ENCODE measurements around the gene GRAMD1C.

GRAMD1C gene

GRCh38 chr3:113838631-113839209 lies at the start of gene GRAMD1C:
TSS of gene GRAMD1C (plus strand) at chr3:113838788. CDS start at chr3:113838910, 122 bp downstream.
- H3K27me3 ChIP-seq: peaks cover 10% of the 10 kb centered on the region
- H3K4me1 ChIP-seq (ENCODE audit: control insufficient read depth in 1 of 2, insufficient read depth in 1 of 2, low read depth in 1 of 2, low read length in 1 of 2): peaks cover 15 to 22% of the 10 kb centered on the region in 2 experiments
- peak within 1 kb of the TSS; percentile 66 for H3K27ac ChIP-seq
- H3K4me3 ChIP-seq (ENCODE audit: low read depth in 1 of 2, low read length in 1 of 2): peak within 1 kb of the TSS; percentile 61 to 62
- no peaks in the 10 kb centered on the region for H3K36me3 ChIP-seq
- peak; percentile 83 for TF ChIP-seq CTCF (IDR thresholded peaks at IDR 0.05)
- H3K9me3 ChIP-seq: no peaks in the 10 kb centered on the region

GRCh38 chr3:113791381-113791780 lies 47.2 kb upstream of the GRAMD1C start:
- no peak for TF ChIP-seq CTCF (IDR thresholded peaks at IDR 0.05)
- no peak overlapping the region for H3K27ac ChIP-seq
- H3K9me3 ChIP-seq: no peaks in the 10 kb centered on the region
- H3K4me3 ChIP-seq (ENCODE audit: low read depth in 1 of 2, low read length in 1 of 2): no peak overlapping the region
- peaks cover 85% of the 10 kb centered on the region for H3K36me3 ChIP-seq
- peaks cover 0 to 4% of the 10 kb centered on the region in 2 experiments for H3K4me1 ChIP-seq (ENCODE audit: control insufficient read depth in 1 of 2, insufficient read depth in 1 of 2, low read depth in 1 of 2, low read length in 1 of 2)
- H3K27me3 ChIP-seq: no peaks in the 10 kb centered on the region

GRCh38 chr3:113794526-113794925 lies 44.1 kb upstream of the GRAMD1C start:
- H3K27ac ChIP-seq: peak overlapping the region; percentile 48
- TF ChIP-seq CTCF (IDR thresholded peaks at IDR 0.05): no peak

GRCh38 chr3:113795693-113796092 lies 42.9 kb upstream of the GRAMD1C start:
- no peak for TF ChIP-seq CTCF (IDR thresholded peaks at IDR 0.05)
- H3K4me3 ChIP-seq (ENCODE audit: low read depth in 1 of 2, low read length in 1 of 2): no peak overlapping the region
- H3K27ac ChIP-seq: peak overlapping the region; percentile 37
- H3K36me3 ChIP-seq: peaks cover 89% of the 10 kb centered on the region
- no peaks in the 10 kb centered on the region for H3K4me1 ChIP-seq (ENCODE audit: control insufficient read depth in 1 of 2, insufficient read depth in 1 of 2, low read depth in 1 of 2, low read length in 1 of 2)
- no peaks in the 10 kb centered on the region for H3K27me3 ChIP-seq
- no peaks in the 10 kb centered on the region for H3K9me3 ChIP-seq

More at GRCh38 chr3:113794526-113794925, 44.1 kb upstream of the GRAMD1C start:
- H3K36me3 ChIP-seq: peaks cover 89% of the 10 kb centered on the region
- no peak overlapping the region for H3K4me3 ChIP-seq (ENCODE audit: low read depth in 1 of 2, low read length in 1 of 2)
- no peaks in the 10 kb centered on the region for H3K9me3 ChIP-seq
- no peaks in the 10 kb centered on the region for H3K4me1 ChIP-seq (ENCODE audit: control insufficient read depth in 1 of 2, insufficient read depth in 1 of 2, low read depth in 1 of 2, low read length in 1 of 2)
- H3K27me3 ChIP-seq: no peaks in the 10 kb centered on the region

- Histone ChIP-seq H3K9me3 (no peaks in the 10 kb centered on the region), H3K4me3 (ENCODE audit: low read depth in 1 of 2, low read length in 1 of 2) (no peak overlapping the region), H3K36me3 (peaks cover 97% of the 10 kb centered on the region), H3K4me1 (ENCODE audit: control insufficient read depth in 1 of 2, insufficient read depth in 1 of 2, low read depth in 1 of 2, low read length in 1 of 2) (no peaks in the 10 kb centered on the region), H3K27me3 (no peaks in the 10 kb centered on the region), H3K27ac (no peak overlapping the region)
- no peak for TF ChIP-seq CTCF (IDR thresholded peaks at IDR 0.05)
These were observed 35.7 kb upstream of the GRAMD1C start for GRCh38 chr3:113802795-113803455.

All from neutrophil (primary cell).